Kidney (tissue), 14 donors: ENCODE measurements around the gene LEFTY2. TPM values are rescaled to one million over a fixed set of nuclear protein-coding genes. Genes with fewer than 3 reads are reported as not detected.
"Not testable (repeated sequence)": the region's sequence is repeated elsewhere in the genome, so short reads cannot be mapped to it uniquely, and the experiment has no call there.

Experiments used
- DNase-seq, 5 donors: peaks; one replicate each; pipeline ENCODE4 v3.0.0-alpha.2; 2013 to 2020
- FAIRE-seq: peaks from 2 replicates; lab custom pipeline; 2012; peaks lifted over from hg19 to GRCh38; lab: Jason Lieb, UNC
- H3K27ac ChIP-seq, 2 donors: one replicate each; pipeline ENCODE4 v1.7.0; 2013; ENCODE audit warnings: low read depth in 2 of 2, low read length in 2 of 2, inconsistent platforms in 1 of 2
- H3K27me3 ChIP-seq: one replicate; pipeline ENCODE4 v1.7.1; 2013; ENCODE audit warnings: low read length, inconsistent platforms; ENCODE audit not compliant: control insufficient read depth, insufficient read depth
- H3K36me3 ChIP-seq, 3 donors: one replicate each; pipeline versions ENCODE4 v1.7.0 to v1.7.1; 2013; ENCODE audit warnings: low read length in 3 of 3, control low read depth in 1 of 3, inconsistent platforms in 1 of 3; ENCODE audit not compliant: insufficient read depth in 3 of 3, control insufficient read depth in 2 of 3
- H3K4me1 ChIP-seq, 3 donors: one replicate each; pipeline versions ENCODE4 v1.7.0 to v1.7.1; 2013; ENCODE audit warnings: low read length in 3 of 3, inconsistent platforms in 1 of 3, low read depth in 1 of 3; ENCODE audit not compliant: control insufficient read depth in 2 of 3, insufficient read depth in 2 of 3
- H3K4me3 ChIP-seq, 3 donors: one replicate each; pipeline versions ENCODE4 v1.7.0 to v1.8.1; 2013; ENCODE audit warnings: low read length in 3 of 3, control low read depth in 1 of 3, inconsistent platforms in 1 of 3
- H3K9ac ChIP-seq, 3 donors: one replicate each; pipeline versions ENCODE4 v1.7.0 to v1.7.1; 2013; ENCODE audit warnings: low read length in 3 of 3, control low read depth in 1 of 3, inconsistent platforms in 1 of 3
- H3K9me3 ChIP-seq, 3 donors: one replicate each; pipeline versions ENCODE4 v1.7.0 to v1.7.1; 2013; ENCODE audit warnings: low read length in 3 of 3, control low read depth in 1 of 3, inconsistent platforms in 1 of 3; ENCODE audit not compliant: control insufficient read depth in 2 of 3, insufficient read depth in 1 of 3
- intact Hi-C: fragments of 100-400 bp; cut with DNase I; formaldehyde crosslinking; loops from one replicate; pipeline ENCODE4 v1.11.1; 2022
- polyA plus RNA-seq: library from polyadenylated mRNA; stranded (reverse); fragments of 350-450 nt; fragmentation: Illumina TruSeq; extraction: RNeasy Lipid Tissue Mini Kit (QIAGEN cat#74804); gene quantifications from one replicate; pipeline ENCODE4 v1.2.3, GENCODE V29; 2014; ENCODE audit warnings: low read depth, low replicate concordance; ENCODE audit not compliant: insufficient read depth
- total RNA-seq: library from RNA; stranded (reverse); fragmentation: NEBNext Ultra II Directional; extraction: Animal tissue kit (Norgen Biotek cat#: 25700); gene quantifications from one replicate; pipeline ENCODE4 v1.2.1, GENCODE V29; 2021
- TF ChIP-seq, protein P1 (sequence below): IDR thresholded peaks from 3 replicates; pipeline ENCODE4 v1.5.1; 2012; ENCODE audit warnings: mild to moderate bottlenecking, moderate library complexity, borderline replicate concordance; ENCODE audit not compliant: insufficient read depth; ENCODE audit errors: extremely low read depth
- donor health status: control.
- donor health status: control.
- donor health status: control.
- donor health status: control.
- donor health status: control.
- donor health status: DM: yes; HTN: yes; CAD: no.
- donor health status: Normal renal cell carcinoma (clear cell type).

The LEFTY2 gene
- total and polyA plus RNA-seq, 2 donors from 2014 or later = 0.13 to 0.28 TPM

DNA sequence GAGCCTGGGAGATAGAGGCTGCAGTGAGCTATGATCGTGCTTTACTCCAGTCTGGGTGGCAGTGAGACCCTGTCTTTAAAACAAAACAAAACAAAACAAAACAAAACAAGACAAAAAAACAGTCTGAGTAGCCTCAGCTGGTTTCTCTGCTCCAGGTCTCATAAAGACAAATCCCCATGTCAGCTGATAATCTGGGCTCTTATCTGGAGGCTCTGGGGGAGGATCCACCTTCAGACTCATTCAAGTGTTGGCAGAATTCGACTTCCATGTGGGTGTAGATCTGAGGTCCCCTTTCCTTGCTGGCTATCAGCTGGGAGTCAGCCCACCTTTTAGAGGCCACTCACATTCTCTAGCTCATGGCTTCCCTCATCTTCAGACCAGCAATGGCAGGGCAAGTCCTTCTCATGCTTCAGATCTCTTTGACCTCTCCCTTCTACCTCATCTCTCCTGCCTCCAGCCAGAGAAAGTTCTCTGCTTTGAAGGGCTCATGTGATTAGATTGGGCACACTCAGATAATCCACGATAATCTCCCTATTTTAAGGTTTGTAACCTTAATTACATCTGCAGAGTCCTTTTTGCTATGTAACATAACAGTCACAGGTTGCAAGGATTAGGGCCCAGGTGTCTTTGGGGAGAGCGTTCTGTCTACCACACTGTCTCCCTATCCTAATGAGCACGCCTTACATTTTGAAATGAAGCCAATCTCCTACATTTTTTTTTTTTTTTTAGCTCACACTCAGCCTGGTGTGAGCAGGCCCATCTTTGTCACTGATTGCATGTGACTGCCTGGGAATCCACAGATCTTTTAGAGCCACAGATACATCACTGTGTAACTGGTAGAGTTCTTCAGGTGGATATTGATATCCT lies 9.5 kb downstream of the LEFTY2 start:
- H3K27me3 ChIP-seq = no peaks in the 10 kb centered on the region
- no peak overlapping the region for H3K9ac ChIP-seq
- H3K27ac ChIP-seq = no peak overlapping the region
- no peaks in the 10 kb centered on the region for H3K9me3 ChIP-seq
- no peaks in the 10 kb centered on the region for H3K4me1 ChIP-seq
- H3K36me3 ChIP-seq = no peaks in the 10 kb centered on the region
- no peak overlapping the region for H3K4me3 ChIP-seq
- TF ChIP-seq, protein P1, sequence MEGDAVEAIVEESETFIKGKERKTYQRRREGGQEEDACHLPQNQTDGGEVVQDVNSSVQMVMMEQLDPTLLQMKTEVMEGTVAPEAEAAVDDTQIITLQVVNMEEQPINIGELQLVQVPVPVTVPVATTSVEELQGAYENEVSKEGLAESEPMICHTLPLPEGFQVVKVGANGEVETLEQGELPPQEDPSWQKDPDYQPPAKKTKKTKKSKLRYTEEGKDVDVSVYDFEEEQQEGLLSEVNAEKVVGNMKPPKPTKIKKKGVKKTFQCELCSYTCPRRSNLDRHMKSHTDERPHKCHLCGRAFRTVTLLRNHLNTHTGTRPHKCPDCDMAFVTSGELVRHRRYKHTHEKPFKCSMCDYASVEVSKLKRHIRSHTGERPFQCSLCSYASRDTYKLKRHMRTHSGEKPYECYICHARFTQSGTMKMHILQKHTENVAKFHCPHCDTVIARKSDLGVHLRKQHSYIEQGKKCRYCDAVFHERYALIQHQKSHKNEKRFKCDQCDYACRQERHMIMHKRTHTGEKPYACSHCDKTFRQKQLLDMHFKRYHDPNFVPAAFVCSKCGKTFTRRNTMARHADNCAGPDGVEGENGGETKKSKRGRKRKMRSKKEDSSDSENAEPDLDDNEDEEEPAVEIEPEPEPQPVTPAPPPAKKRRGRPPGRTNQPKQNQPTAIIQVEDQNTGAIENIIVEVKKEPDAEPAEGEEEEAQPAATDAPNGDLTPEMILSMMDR = no peak
- DNase-seq (no peak), FAIRE-seq (no peak)
- intact Hi-C loops = no loop called here

DNA sequence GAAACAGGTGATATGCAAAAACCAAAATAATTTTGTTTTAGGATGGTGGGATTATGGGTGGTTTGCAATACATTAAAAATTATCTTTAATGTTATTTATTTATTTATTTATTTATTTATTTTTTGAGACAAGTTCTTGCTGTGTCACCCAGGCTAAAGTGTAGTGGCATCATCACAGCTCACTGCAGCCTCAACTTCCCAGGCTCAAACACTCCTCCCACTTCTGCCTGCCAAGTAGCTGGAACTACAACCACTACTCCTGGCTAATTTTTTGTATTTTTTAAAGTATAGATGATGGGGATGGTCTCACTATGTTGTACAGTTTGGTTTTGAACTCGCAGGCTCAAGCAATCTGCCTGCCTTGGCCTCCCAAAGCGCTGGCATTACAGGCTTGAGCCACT lies 10.5 kb downstream of the LEFTY2 start:
- no peaks in the 10 kb centered on the region for H3K36me3 ChIP-seq
- no peaks in the 10 kb centered on the region for H3K9me3 ChIP-seq
- H3K4me1 ChIP-seq = no peaks in the 10 kb centered on the region
- H3K27ac ChIP-seq = no peak overlapping the region
- no peak overlapping the region for H3K4me3 ChIP-seq
- no peak for DNase-seq
- TF ChIP-seq, protein P1 = no peak
- H3K9ac ChIP-seq = no peak overlapping the region
- intact Hi-C loops = no loop called here
- H3K27me3 ChIP-seq = no peaks in the 10 kb centered on the region
- FAIRE-seq = no peak

DNA sequence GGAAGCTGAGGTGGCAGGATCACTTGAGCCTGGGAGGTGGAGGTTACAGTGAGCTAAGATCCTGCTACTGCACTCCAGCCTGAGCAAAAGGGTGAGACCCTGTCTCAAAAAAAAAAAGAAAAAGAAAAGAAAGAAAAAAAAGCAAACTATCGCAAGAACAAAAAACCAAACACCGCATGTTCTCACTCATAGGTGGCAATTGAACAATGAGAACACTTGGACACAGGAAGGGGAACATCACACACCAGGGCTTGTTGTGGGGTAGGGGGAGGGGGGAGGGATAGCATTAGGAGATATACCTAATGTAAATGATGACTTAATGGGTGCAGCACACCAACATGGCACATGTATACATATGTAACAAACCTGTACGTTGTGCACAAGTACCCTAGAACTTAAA lies 11.6 kb downstream of the LEFTY2 start:
- intact Hi-C loops, FAIRE-seq, H3K27me3 ChIP-seq, H3K27ac ChIP-seq, H3K4me1 ChIP-seq, H3K36me3 ChIP-seq, H3K9me3 ChIP-seq, H3K9ac ChIP-seq, H3K4me3 ChIP-seq, DNase-seq: not testable (repeated sequence)
